SK-N-MC (cell line): ENCODE measurements around the gene MLIP.

Source experiments
- DNase-seq: peaks from one replicate; pipeline ENCODE4 v3.0.0-alpha.2; 2011; ENCODE audit warnings: low read depth, low spot score
- H3K27ac ChIP-seq: fragments of 200-600 bp; sonication (generic); 2 replicates; pipeline ENCODE4 v1.5.1; 2016; ENCODE audit warnings: mixed run types
- H3K36me3 ChIP-seq: fragments of 200-600 bp; sonication (generic); 2 replicates; pipeline ENCODE4 v1.6.1; 2017; ENCODE audit warnings: antibody characterized with exemption, low read length, mixed read lengths; ENCODE audit not compliant: insufficient read depth
- H3K4me3 ChIP-seq: fragments of 200-600 bp; sonication (generic); 2 replicates; pipeline ENCODE4 v1.5.1; 2016
- H3K9ac ChIP-seq: fragments of 200-600 bp; sonication (generic); 2 replicates; pipeline ENCODE4 v1.8.0; 2017; ENCODE audit warnings: mixed run types, mixed read lengths; ENCODE audit not compliant: insufficient read length
- H3K9me3 ChIP-seq: fragments of 200-600 bp; sonication (generic); 2 replicates; pipeline ENCODE4 v1.6.1; 2017; ENCODE audit warnings: low read depth, mild to moderate bottlenecking, antibody characterized with exemption, low read length, moderate library complexity, mixed read lengths
- EZH2 ChIP-seq: fragments of 200-600 bp; sonication (generic); IDR thresholded peaks from one replicate; pipeline ENCODE4 v1.6.1; 2017; ENCODE audit warnings: antibody characterized with exemption
- FOXP2 ChIP-seq: optimal IDR thresholded peaks from 2 replicates; pipeline ENCODE3; 2011; ENCODE audit warnings: mild to moderate bottlenecking, moderate library complexity; ENCODE audit not compliant: insufficient read depth; ENCODE audit errors: extremely low read length, control extremely low read depth
- POLR2AphosphoS5 ChIP-seq: IDR thresholded peaks from 2 replicates; pipeline ENCODE4 v1.6.1; 2012; ENCODE audit warnings: mild to moderate bottlenecking, low read depth, low read length, borderline replicate concordance

Gene MLIP

DNA sequence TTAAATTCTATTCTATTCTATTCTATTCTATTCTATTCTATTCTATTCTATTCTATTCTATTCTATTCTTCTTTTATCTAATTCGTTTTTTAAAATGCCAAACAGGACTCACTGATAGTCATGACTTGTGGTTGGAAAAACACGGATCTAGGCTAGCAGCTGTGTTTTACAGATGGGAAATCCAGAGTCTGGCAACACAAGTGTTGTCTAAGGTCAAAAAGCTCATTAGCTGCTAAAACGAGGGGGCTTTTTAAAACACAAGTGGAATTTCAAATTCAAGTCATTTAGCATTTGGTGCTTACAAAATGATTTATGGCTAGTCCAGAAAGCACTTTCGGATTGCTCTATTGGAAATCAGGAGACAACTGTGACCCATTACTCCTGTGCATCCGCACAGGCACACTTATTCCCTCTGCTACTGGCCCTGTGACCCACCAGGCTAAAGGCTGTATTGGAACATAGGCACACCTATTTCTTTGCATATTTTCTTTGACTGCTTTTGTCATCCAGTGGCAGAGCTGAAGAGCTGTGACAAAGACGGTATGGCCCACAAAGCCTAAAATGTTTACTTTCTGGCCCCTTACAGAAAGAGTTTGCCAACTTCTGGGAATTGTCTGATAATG, 17.8 kb upstream of the MLIP start:
- Histone ChIP-seq H3K36me3 (no peaks in the 10 kb centered on the region), H3K4me3 (no peak overlapping the region), H3K9ac (no peak overlapping the region), H3K27ac (no peak overlapping the region), H3K9me3 (no peaks in the 10 kb centered on the region)
- no peak for DNase-seq
- TF ChIP-seq FOXP2 (no peak), POLR2AphosphoS5 (no peak), EZH2 (no peak)

DNA sequence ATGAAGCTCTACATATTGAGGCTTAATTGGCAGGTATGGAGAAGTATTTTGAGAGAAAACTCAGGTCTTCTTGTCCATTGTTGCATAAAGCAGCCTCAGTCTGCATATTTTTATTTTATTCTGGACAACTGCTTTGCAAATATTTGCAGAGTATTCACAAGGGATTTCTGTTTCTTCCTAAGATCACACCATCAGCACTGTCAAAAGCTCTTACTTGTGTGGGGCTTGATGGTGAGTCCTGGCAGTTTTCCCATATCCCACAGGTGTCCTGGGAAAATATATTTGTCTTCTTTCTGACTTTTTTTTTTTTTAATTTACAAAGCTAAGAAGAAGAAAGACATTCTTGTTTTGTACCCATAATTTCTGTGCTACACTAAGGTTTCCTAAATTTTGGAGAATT, 16.9 kb upstream of the MLIP start:
- Histone ChIP-seq H3K27ac (no peak overlapping the region), H3K4me3 (no peak overlapping the region), H3K9me3 (no peaks in the 10 kb centered on the region), H3K36me3 (no peaks in the 10 kb centered on the region), H3K9ac (no peak overlapping the region)
- TF ChIP-seq FOXP2: no peak
- no peak for TF ChIP-seq POLR2AphosphoS5
- no peak for TF ChIP-seq EZH2
- DNase-seq: no peak

DNA sequence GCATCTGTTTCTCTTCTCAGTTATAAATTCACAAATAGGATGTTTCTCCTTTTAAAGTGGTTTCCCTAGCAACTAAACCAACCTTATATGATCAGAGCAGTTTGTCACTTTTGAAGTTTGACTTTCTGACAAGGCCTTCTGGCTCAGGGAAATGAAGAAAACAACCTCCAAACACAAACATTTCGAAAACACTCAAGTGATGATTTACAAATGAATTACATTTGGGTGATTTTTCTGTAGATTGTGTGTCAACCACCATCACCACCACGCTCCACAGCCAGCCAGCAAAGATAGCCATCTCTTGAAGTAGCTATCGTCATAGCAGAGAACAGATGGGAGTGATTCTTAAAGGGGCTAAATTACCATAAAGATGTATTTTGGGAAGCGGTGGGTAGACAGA, 16.5 kb upstream of the MLIP start:
- no peaks in the 10 kb centered on the region for H3K9me3 ChIP-seq
- no peak overlapping the region for H3K4me3 ChIP-seq
- TF ChIP-seq EZH2 (no peak), FOXP2 (no peak), POLR2AphosphoS5 (no peak)
- no peak for DNase-seq
- no peak overlapping the region for H3K27ac ChIP-seq
- no peaks in the 10 kb centered on the region for H3K36me3 ChIP-seq
- H3K9ac ChIP-seq: no peak overlapping the region

DNA sequence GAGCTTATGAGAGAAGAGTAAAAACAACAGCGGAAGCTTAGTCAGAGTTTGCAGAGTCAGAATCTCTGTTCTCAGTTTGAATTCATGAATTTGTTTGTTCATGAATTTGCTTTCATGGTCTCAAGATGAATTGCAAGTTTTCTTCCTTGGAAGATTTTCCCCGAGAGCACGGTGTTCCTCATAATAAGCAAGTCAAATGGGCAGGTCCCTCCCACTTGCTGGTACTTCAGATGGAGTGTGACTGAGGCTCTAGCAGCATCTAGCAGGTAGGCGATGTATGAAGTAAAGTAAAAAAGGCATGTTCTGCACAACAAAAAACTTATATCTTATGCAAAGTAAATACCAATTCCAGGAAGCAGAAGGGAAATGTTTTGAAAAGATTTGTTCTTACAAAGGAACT, 15.5 kb upstream of the MLIP start:
- Histone ChIP-seq H3K27ac (no peak overlapping the region), H3K9me3 (no peaks in the 10 kb centered on the region), H3K36me3 (no peaks in the 10 kb centered on the region), H3K9ac (no peak overlapping the region), H3K4me3 (no peak overlapping the region)
- TF ChIP-seq POLR2AphosphoS5: no peak
- TF ChIP-seq EZH2: no peak
- no peak for TF ChIP-seq FOXP2
- DNase-seq: no peak

DNA sequence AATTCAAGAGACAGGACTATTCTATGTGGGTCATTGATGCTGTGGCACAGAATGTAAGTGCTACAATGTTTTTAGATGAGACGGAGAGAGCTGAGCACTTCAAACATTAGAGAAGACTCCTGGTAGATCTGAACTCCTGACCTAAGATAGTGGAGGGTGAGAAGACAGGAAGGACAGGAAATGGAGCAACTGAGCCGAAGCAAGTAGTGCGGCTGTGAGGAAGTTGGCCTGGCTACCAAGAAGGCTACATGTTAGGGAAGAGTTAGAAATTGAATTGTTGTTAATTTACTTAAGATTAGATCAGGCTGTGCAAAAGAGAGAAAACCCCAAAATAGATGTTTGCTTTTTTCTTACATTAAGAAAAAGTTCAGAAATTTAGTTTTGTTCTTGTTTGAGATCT, 14.4 kb upstream of the MLIP start:
- no peak for DNase-seq
- TF ChIP-seq POLR2AphosphoS5: no peak
- no peak for TF ChIP-seq EZH2
- no peak for TF ChIP-seq FOXP2
- H3K27ac ChIP-seq: no peak overlapping the region
- no peaks in the 10 kb centered on the region for H3K36me3 ChIP-seq
- no peak overlapping the region for H3K9ac ChIP-seq
- no peaks in the 10 kb centered on the region for H3K9me3 ChIP-seq
- no peak overlapping the region for H3K4me3 ChIP-seq

DNA sequence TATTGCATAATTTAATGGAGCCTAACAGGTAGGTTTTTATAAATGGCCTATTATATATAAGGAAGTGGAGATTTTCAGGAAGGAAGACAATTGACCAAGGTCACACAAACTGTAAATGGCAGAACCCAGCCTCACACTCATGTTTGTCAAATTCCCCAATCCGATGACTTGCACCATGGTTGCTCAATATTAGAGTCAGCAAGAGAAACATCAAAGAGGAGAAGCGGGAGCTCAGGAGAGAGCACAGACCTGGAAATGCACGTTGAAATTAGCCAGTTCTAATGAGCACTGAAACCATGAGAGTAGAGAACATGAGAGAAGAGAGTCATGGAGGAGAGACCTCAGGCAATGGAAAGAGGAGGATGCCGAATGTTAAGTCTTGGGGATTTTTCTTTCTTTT, 13.5 kb upstream of the MLIP start:
- H3K9me3 ChIP-seq: no peaks in the 10 kb centered on the region
- no peak overlapping the region for H3K9ac ChIP-seq
- no peaks in the 10 kb centered on the region for H3K36me3 ChIP-seq
- DNase-seq: no peak
- no peak overlapping the region for H3K4me3 ChIP-seq
- no peak overlapping the region for H3K27ac ChIP-seq
- TF ChIP-seq FOXP2: no peak
- no peak for TF ChIP-seq EZH2

DNA sequence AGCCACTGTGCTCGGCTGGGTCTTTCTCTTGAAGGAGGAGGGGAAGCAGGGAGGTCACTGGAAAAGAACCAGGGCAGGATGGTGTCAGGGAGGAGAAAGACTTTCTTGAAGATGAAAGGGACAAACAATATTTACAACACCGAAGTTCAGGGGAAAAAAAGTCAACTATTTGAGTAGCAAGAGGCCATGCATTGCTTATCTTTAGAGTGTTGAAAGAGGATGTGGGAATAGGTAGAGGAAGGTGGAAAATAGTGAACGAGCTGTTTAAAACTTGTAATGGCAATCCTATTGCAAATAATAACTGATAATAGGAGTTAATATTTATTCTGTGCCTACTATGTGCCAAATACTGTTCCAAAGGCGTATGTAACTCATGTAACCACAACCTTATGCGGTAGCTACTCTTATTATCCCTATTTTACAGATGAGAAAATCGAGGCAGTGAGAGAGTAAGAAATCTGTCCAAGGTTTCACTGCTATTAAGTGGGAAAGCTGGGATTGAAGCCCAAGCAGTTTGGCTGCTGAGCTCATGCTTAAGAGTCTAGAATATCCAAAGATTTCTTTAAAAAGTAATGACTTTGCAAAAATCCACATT, 12.7 kb upstream of the MLIP start:
- Histone ChIP-seq H3K36me3 (no peaks in the 10 kb centered on the region), H3K4me3 (no peak overlapping the region), H3K9ac (no peak overlapping the region), H3K9me3 (no peaks in the 10 kb centered on the region), H3K27ac (no peak overlapping the region)
- no peak for TF ChIP-seq POLR2AphosphoS5
- no peak for TF ChIP-seq FOXP2
- no peak for TF ChIP-seq EZH2
- DNase-seq: no peak

DNA sequence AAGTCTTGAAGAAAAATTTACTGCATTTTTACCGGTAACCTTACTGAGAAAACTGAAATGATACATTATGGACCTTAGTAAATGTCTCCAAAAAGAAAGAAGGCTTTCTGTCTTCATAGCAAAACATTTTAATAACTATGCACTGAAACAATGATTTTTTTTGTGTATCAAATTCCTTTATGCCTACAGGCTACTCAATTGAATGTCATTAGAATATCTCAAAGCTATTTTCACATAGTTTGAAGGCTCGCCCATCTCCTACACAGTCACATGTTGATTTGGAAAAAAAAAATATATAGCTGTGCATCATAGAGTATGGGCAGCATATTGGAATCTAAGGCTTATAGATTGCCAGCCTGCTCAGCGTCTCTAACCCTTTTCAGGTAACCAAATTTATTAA, 12.0 kb upstream of the MLIP start:
- Histone ChIP-seq H3K4me3 (no peak overlapping the region), H3K36me3 (no peaks in the 10 kb centered on the region), H3K27ac (no peak overlapping the region), H3K9ac (no peak overlapping the region), H3K9me3 (no peaks in the 10 kb centered on the region)
- no peak for DNase-seq
- no peak for TF ChIP-seq FOXP2
- no peak for TF ChIP-seq EZH2
- TF ChIP-seq POLR2AphosphoS5: no peak

DNA sequence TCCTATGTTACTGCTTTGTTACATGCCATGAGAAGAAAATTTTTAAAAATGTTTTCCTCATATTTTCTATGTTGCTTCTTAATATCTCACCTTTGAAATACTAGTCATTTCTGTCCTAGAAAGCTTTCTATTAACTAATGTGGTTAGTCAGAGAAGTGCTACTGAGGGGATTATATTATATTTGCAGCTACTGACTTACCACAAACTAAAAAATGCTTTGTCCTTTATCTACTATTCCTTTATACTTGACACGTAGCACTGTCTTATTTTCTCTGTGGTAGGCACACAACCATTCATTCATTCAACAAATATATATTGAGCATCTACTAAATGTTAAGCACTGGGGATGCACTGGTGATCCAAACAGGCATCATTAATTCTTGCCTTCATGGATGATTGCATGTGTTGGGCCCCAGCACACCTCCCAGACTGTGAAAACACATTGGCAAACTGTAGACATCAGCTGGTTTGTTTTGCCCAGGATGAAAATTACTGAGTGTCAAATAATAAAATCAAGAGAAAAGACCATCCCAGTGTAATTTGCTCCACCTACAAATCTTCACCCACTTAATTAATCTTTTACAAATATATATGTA, 10.7 kb upstream of the MLIP start:
- TF ChIP-seq EZH2 (no peak), FOXP2 (no peak), POLR2AphosphoS5 (no peak)
- H3K9ac ChIP-seq: no peak overlapping the region
- no peak overlapping the region for H3K4me3 ChIP-seq
- DNase-seq: no peak
- H3K36me3 ChIP-seq: no peaks in the 10 kb centered on the region
- no peaks in the 10 kb centered on the region for H3K9me3 ChIP-seq
- no peak overlapping the region for H3K27ac ChIP-seq
